Measurements from ENCODE around the gene ANKUB1. TPM values are rescaled to one million over a fixed set of nuclear protein-coding genes. Genes with fewer than 3 reads are reported as not detected.

The ANKUB1 gene
- polyA plus RNA-seq, 3 donors, result 0.05 TPM; not detected in 2

DNA sequence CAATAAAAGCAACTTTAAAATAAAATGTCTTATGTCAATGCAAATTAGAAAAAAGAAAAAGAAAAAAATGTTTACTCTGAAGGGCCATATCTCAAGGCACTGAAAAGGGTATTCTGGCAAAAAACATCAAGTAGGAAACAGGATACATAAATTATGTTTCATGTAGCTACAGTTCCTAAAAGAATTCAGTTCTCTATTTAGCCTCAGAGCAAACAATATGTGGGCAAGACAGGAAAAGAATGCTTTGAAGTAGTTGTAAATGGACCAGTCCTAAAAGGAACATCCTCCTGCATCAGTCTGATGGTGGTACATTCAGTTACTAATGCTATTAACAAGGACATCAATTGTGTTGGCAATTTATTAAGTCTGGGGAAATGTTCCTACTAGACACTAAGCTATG, 48.2 kb downstream of the ANKUB1 start:
- Histone ChIP-seq H3K4me1 (ENCODE audit: control insufficient read depth in 1 of 2, insufficient read depth in 2 of 2, low read length in 2 of 2) (no peaks in the 10 kb centered on the region), H3K4me3 (replicated peaks in 1 of 3; ENCODE audit: low read depth in 2 of 3, low read length in 3 of 3) (no peak overlapping the region), H4K20me1 (ENCODE audit: insufficient read depth, low read length) (no peaks in the 10 kb centered on the region), H3K79me2 (ENCODE audit: insufficient read depth, low read length) (no peaks in the 10 kb centered on the region), H3K9ac (ENCODE audit: insufficient read depth, low read length, poor library complexity, severe bottlenecking) (no peak overlapping the region), H3K27me3 (ENCODE audit: control insufficient read depth in 2 of 2, insufficient read depth in 2 of 2, low read length in 2 of 2) (no peaks in the 10 kb centered on the region), H3K9me3 (replicated peaks in 1 of 2; ENCODE audit: control insufficient read depth in 1 of 2, insufficient read depth in 1 of 2, low read length in 2 of 2) (no peaks in the 10 kb centered on the region), H3K36me3 (replicated peaks in 1 of 2; ENCODE audit: control insufficient read depth in 1 of 2, insufficient read depth in 2 of 2, low read length in 2 of 2) (peaks cover 71 to 95% of the 10 kb centered on the region in 2 donors), H2AFZ (ENCODE audit: insufficient read depth, low read depth, low read length, poor library complexity, severe bottlenecking) (no peak overlapping the region), H3K27ac (ENCODE audit: low read depth in 1 of 2, low read length in 2 of 2) (no peak overlapping the region), H3K4me2 (replicated peaks; ENCODE audit: extremely low read depth, low read length, poor library complexity, severe bottlenecking) (no peak overlapping the region)
- H3K27me3 Mint-ChIP-seq (ENCODE audit: low read depth in 3 of 3), result no peaks in the 10 kb centered on the region
- H3K4me3 Mint-ChIP-seq, result no peak overlapping the region
- H3K36me3 Mint-ChIP-seq, result peaks cover 76 to 81% of the 10 kb centered on the region in 2 donors
- DNase-seq, result no peak
- no peaks in the 10 kb centered on the region for H3K4me1 Mint-ChIP-seq
- intact Hi-C loops (cut with micrococcal nuclease), result no loop called here
- H3K27ac Mint-ChIP-seq, result no peak overlapping the region
- TF ChIP-seq, protein P1, sequence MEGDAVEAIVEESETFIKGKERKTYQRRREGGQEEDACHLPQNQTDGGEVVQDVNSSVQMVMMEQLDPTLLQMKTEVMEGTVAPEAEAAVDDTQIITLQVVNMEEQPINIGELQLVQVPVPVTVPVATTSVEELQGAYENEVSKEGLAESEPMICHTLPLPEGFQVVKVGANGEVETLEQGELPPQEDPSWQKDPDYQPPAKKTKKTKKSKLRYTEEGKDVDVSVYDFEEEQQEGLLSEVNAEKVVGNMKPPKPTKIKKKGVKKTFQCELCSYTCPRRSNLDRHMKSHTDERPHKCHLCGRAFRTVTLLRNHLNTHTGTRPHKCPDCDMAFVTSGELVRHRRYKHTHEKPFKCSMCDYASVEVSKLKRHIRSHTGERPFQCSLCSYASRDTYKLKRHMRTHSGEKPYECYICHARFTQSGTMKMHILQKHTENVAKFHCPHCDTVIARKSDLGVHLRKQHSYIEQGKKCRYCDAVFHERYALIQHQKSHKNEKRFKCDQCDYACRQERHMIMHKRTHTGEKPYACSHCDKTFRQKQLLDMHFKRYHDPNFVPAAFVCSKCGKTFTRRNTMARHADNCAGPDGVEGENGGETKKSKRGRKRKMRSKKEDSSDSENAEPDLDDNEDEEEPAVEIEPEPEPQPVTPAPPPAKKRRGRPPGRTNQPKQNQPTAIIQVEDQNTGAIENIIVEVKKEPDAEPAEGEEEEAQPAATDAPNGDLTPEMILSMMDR (IDR thresholded peaks at IDR 0.05), result no peak
- no peaks in the 10 kb centered on the region for H3K9me3 Mint-ChIP-seq

DNA sequence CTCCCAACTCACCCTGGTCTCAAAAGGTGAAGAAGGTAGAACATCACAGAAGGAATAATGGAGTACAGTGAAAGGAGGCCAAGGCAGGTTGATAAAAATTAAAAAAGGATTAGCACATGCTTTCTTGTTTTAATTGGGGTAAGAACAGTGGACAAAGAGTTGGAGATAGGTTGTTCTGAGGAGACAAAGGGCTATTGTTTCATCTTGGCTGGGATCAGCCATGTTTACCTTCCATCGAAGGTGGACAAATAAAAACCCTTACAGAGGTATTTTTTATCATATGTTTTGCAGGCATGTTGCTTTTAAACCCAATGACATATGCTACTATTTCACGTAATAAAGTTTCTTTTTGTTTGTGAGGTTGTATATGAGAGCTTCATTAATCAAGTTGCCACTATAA, 53.0 kb downstream of the ANKUB1 start:
- no peaks in the 10 kb centered on the region for H3K9me3 ChIP-seq (replicated peaks in 1 of 2; ENCODE audit: control insufficient read depth in 1 of 2, insufficient read depth in 1 of 2, low read length in 2 of 2)
- intact Hi-C loops (cut with micrococcal nuclease), result no loop called here
- no CpG with 5 or more reads among the region's 2 CpGs for WGBS (ENCODE audit: insufficient coverage)

More for the DNA sequence above, 53.0 kb downstream of the ANKUB1 start:
- no peaks in the 10 kb centered on the region for H3K79me2 ChIP-seq (ENCODE audit: insufficient read depth, low read length)
- no peak overlapping the region for H3K4me2 ChIP-seq (replicated peaks; ENCODE audit: extremely low read depth, low read length, poor library complexity, severe bottlenecking)
- peaks cover 36 to 55% of the 10 kb centered on the region in 2 donors for H3K36me3 ChIP-seq (replicated peaks in 1 of 2; ENCODE audit: control insufficient read depth in 1 of 2, insufficient read depth in 2 of 2, low read length in 2 of 2)
- Mint-ChIP-seq H3K9me3 (no peaks in the 10 kb centered on the region), H3K4me1 (no peaks in the 10 kb centered on the region), H3K36me3 (peaks cover 43 to 50% of the 10 kb centered on the region in 2 donors), H3K27ac (peak overlapping the region in 1 of 7 donors; percentile 21), H3K27me3 (ENCODE audit: low read depth in 3 of 3) (no peaks in the 10 kb centered on the region), H3K4me3 (no peak overlapping the region)
- H2AFZ ChIP-seq (ENCODE audit: insufficient read depth, low read depth, low read length, poor library complexity, severe bottlenecking), result no peak overlapping the region
- no peaks in the 10 kb centered on the region for H4K20me1 ChIP-seq (ENCODE audit: insufficient read depth, low read length)
- TF ChIP-seq, protein P1 (IDR thresholded peaks at IDR 0.05), result no peak
- no peak overlapping the region for H3K9ac ChIP-seq (ENCODE audit: insufficient read depth, low read length, poor library complexity, severe bottlenecking)
- DNase-seq, result no peak
- no peaks in the 10 kb centered on the region for H3K4me1 ChIP-seq (ENCODE audit: control insufficient read depth in 1 of 2, insufficient read depth in 2 of 2, low read length in 2 of 2)
- H3K4me3 ChIP-seq (replicated peaks in 1 of 3; ENCODE audit: low read depth in 2 of 3, low read length in 3 of 3), result no peak overlapping the region
- no peak overlapping the region for H3K27ac ChIP-seq (ENCODE audit: low read depth in 1 of 2, low read length in 2 of 2)
- H3K27me3 ChIP-seq (ENCODE audit: control insufficient read depth in 2 of 2, insufficient read depth in 2 of 2, low read length in 2 of 2), result no peaks in the 10 kb centered on the region

Measured in CD14-positive monocyte (primary cell).